HCT116 (cell line): Measurements from ENCODE around the gene GTF2H4. TPM values are rescaled to one million over a fixed set of nuclear protein-coding genes. Genes with fewer than 3 reads are reported as not detected.

Source experiments
- ELF1 ChIP-seq: IDR thresholded peaks from 2 replicates; pipeline ENCODE4 v1.6.1; 2012; ENCODE audit warnings: low read depth, borderline replicate concordance
- microRNA-seq: library from miRNA; unstranded; fragments of <30 nt; microRNA quantifications from one replicate; pipeline ENCODE4, GENCODE V29; 2016; ENCODE audit warnings: borderline number of aligned reads
- total RNA-seq: library from RNA; stranded (reverse); gene quantifications from one replicate; pipeline ENCODE4 v1.2.1, GENCODE V29; 2021; ENCODE audit not compliant: unreplicated experiment
- TF ChIP-seq, protein P1 (sequence below): IDR thresholded peaks from 2 replicates; pipeline ENCODE4 v1.6.1; 2012; ENCODE audit warnings: low read depth

Gene GTF2H4
- total RNA-seq, 1 experiment from 2014 or later: 59.7 TPM

DNA sequence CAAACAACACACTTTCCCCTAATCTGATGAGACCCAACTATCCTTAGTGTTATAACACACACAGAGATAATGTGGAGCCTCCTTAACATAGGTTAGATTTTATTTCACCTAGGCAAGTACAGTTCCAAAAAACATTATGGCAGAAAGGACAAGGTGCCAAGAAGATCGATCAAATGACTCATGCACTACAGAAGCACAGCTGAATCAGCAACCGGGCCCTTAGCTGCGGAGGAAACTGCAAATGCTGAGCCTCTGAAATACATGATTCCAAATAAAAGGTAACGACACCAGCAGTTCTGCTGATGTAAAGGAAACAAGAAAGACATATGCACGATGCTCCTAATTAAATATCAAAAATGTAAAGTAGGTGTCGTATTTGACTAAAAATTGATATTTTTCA, 55.6 kb downstream of the GTF2H4 start (continued):
- TF ChIP-seq, protein P1, sequence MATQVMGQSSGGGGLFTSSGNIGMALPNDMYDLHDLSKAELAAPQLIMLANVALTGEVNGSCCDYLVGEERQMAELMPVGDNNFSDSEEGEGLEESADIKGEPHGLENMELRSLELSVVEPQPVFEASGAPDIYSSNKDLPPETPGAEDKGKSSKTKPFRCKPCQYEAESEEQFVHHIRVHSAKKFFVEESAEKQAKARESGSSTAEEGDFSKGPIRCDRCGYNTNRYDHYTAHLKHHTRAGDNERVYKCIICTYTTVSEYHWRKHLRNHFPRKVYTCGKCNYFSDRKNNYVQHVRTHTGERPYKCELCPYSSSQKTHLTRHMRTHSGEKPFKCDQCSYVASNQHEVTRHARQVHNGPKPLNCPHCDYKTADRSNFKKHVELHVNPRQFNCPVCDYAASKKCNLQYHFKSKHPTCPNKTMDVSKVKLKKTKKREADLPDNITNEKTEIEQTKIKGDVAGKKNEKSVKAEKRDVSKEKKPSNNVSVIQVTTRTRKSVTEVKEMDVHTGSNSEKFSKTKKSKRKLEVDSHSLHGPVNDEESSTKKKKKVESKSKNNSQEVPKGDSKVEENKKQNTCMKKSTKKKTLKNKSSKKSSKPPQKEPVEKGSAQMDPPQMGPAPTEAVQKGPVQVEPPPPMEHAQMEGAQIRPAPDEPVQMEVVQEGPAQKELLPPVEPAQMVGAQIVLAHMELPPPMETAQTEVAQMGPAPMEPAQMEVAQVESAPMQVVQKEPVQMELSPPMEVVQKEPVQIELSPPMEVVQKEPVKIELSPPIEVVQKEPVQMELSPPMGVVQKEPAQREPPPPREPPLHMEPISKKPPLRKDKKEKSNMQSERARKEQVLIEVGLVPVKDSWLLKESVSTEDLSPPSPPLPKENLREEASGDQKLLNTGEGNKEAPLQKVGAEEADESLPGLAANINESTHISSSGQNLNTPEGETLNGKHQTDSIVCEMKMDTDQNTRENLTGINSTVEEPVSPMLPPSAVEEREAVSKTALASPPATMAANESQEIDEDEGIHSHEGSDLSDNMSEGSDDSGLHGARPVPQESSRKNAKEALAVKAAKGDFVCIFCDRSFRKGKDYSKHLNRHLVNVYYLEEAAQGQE: no peak
- TF ChIP-seq ELF1: no peak

Small RNA genes lying within 50 kb of the gene (microRNA-seq; reads per million reads assigned to microRNA genes)
- gene MIR4640: 2.4 reads per million

Other genes with a start within 250 kb of the GTF2H4 start
- 46.0 TPM for gene DHX16, start 235.2 kb upstream of the GTF2H4 start, total RNA-seq
- 33.6 TPM for gene PPP1R18, start 221.6 kb upstream of the GTF2H4 start, total RNA-seq
- 13.6 TPM for gene NRM, start 217.2 kb upstream of the GTF2H4 start, total RNA-seq
- 75.8 TPM for gene MDC1, start 190.9 kb upstream of the GTF2H4 start, total RNA-seq
- gene TUBB, start 187.9 kb upstream of the GTF2H4 start, total RNA-seq: 886 TPM
- gene FLOT1, start 165.5 kb upstream of the GTF2H4 start, total RNA-seq: 117 TPM
- gene IER3, start 163.7 kb upstream of the GTF2H4 start, total RNA-seq: 952 TPM
- 211 TPM for gene DDR1, start 23.7 kb upstream of the GTF2H4 start, total RNA-seq
- gene VARS2, start 6.0 kb downstream of the GTF2H4 start, total RNA-seq: 39.8 TPM
- gene SFTA2, start 24.0 kb downstream of the GTF2H4 start, total RNA-seq: not detected
- gene MUCL3, start 32.8 kb downstream of the GTF2H4 start, total RNA-seq: 0.15 TPM
- gene MUC21, start 75.5 kb downstream of the GTF2H4 start, total RNA-seq: not detected
- not detected for gene MUC22, start 102.3 kb downstream of the GTF2H4 start, total RNA-seq
- not detected for gene C6orf15, start 204.4 kb downstream of the GTF2H4 start, total RNA-seq
- 9.8 TPM for gene PSORS1C1, start 206.6 kb downstream of the GTF2H4 start, total RNA-seq
- gene CDSN, start 212.2 kb downstream of the GTF2H4 start, total RNA-seq: 0.12 TPM
- not detected for gene PSORS1C2, start 230.9 kb downstream of the GTF2H4 start, total RNA-seq
- gene CCHCR1, start 249.6 kb downstream of the GTF2H4 start, total RNA-seq: 40.7 TPM